NK-92 (cell line): Measurements from ENCODE around the gene S100A3.

Source experiments
- DNase-seq: peaks from one replicate; lab custom pipeline; 2025; ENCODE audit not compliant: unreplicated experiment; lab: John Stamatoyannopoulos, UW

S100A3 gene

GRCh38 chr1:153515504-153516394 lies 33.3 kb downstream of the S100A3 start:
- DNase-seq = no peak

- DNase-seq = no peak
Observed at GRCh38 chr1:153513666-153514065, 35.4 kb downstream of the S100A3 start.

GRCh38 chr1:153513023-153513422 lies 36.0 kb downstream of the S100A3 start:
- DNase-seq = no peak

GRCh38 chr1:153510984-153511410 lies 38.1 kb downstream of the S100A3 start:
- no peak for DNase-seq

GRCh38 chr1:153509729-153510354 lies 39.2 kb downstream of the S100A3 start:
- DNase-seq = no peak

- no peak for DNase-seq
Observed at GRCh38 chr1:153509036-153509435, 40.0 kb downstream of the S100A3 start.

- no peak for DNase-seq
Observed at GRCh38 chr1:153507926-153508583, 41.0 kb downstream of the S100A3 start.

- no peak for DNase-seq
Observed at GRCh38 chr1:153506831-153507413, 42.1 kb downstream of the S100A3 start.

GRCh38 chr1:153506386-153506785 lies 42.7 kb downstream of the S100A3 start:
- DNase-seq = no peak

GRCh38 chr1:153505576-153505975 lies 43.5 kb downstream of the S100A3 start:
- DNase-seq = no peak

GRCh38 chr1:153503766-153504165 lies 45.3 kb downstream of the S100A3 start:
- no peak for DNase-seq

- DNase-seq = no peak
Observed at GRCh38 chr1:153498746-153499145, 50.3 kb downstream of the S100A3 start.
